ENCODE data around the gene CYTH3.

The CYTH3 gene

DNA sequence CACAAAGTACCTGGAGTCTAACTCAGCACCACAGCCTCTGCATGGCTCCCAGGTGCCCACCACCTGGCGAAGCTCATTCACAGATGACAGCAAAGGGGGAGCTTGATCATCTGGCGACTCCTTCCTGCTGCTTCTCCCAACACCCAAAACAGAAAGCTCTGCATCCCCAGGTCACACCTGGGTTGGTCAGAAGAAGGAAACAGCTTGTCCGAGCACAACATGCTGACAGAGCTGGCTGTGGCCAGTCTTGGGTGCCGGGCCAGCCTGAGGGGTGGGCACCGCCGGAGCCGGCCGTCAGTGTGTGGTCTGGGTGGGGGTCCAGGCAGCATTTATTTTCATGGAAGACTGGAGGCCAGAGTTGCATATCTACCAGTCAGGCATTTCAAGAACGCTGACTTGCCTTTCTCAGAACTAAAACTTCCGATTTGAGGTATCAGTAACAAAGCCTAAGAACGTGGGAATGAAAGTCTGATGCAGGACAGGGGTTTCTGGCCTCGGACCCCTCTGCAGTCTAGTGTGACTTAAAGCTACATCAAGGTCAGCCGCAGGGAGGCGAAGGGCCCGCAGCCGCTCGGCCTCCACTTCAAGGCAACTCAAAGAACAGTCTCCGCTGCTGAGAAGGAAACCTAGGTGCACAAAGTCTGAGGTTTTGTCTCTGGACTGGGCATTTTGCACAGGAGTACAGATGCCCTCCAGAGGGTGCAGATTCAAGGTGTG lies 109.6 kb downstream of the CYTH3 start:
- Mint-ChIP-seq H3K27me3 (ENCODE audit: low read depth, poor library complexity) (no peaks in the 10 kb centered on the region), H3K4me1 (peaks cover 60% of the 10 kb centered on the region), H3K36me3 (ENCODE audit: low read depth) (peaks cover 34% of the 10 kb centered on the region), H3K4me3 (no peak overlapping the region), H3K9me3 (no peaks in the 10 kb centered on the region), H3K27ac (peak overlapping the region; percentile 83)
- TF ChIP-seq, protein P1, sequence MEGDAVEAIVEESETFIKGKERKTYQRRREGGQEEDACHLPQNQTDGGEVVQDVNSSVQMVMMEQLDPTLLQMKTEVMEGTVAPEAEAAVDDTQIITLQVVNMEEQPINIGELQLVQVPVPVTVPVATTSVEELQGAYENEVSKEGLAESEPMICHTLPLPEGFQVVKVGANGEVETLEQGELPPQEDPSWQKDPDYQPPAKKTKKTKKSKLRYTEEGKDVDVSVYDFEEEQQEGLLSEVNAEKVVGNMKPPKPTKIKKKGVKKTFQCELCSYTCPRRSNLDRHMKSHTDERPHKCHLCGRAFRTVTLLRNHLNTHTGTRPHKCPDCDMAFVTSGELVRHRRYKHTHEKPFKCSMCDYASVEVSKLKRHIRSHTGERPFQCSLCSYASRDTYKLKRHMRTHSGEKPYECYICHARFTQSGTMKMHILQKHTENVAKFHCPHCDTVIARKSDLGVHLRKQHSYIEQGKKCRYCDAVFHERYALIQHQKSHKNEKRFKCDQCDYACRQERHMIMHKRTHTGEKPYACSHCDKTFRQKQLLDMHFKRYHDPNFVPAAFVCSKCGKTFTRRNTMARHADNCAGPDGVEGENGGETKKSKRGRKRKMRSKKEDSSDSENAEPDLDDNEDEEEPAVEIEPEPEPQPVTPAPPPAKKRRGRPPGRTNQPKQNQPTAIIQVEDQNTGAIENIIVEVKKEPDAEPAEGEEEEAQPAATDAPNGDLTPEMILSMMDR (IDR thresholded peaks at IDR 0.05) = no peak
- no peak for DNase-seq

DNA sequence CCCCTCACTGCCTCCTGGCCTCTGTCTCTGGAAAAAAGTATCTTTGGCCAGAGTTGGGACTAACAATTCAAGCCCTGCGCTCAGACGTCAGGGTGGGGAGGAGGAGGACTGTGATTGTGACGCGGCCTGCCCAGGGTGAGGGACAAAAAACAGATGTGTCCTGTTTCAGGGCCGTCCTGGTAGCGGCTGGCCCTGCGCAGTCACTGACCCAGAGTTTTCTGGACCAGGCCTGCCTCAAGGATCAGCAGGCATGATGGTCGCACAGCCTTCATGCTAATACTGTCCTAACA lies 110.1 kb downstream of the CYTH3 start:
- TF ChIP-seq, protein P1 (IDR thresholded peaks at IDR 0.05) = no peak
- DNase-seq = no peak
- Mint-ChIP-seq H3K4me3 (no peak overlapping the region), H3K27me3 (ENCODE audit: low read depth, poor library complexity) (no peaks in the 10 kb centered on the region), H3K36me3 (ENCODE audit: low read depth) (peaks cover 38% of the 10 kb centered on the region), H3K27ac (no peak overlapping the region), H3K4me1 (peaks cover 55% of the 10 kb centered on the region), H3K9me3 (no peaks in the 10 kb centered on the region)

DNA sequence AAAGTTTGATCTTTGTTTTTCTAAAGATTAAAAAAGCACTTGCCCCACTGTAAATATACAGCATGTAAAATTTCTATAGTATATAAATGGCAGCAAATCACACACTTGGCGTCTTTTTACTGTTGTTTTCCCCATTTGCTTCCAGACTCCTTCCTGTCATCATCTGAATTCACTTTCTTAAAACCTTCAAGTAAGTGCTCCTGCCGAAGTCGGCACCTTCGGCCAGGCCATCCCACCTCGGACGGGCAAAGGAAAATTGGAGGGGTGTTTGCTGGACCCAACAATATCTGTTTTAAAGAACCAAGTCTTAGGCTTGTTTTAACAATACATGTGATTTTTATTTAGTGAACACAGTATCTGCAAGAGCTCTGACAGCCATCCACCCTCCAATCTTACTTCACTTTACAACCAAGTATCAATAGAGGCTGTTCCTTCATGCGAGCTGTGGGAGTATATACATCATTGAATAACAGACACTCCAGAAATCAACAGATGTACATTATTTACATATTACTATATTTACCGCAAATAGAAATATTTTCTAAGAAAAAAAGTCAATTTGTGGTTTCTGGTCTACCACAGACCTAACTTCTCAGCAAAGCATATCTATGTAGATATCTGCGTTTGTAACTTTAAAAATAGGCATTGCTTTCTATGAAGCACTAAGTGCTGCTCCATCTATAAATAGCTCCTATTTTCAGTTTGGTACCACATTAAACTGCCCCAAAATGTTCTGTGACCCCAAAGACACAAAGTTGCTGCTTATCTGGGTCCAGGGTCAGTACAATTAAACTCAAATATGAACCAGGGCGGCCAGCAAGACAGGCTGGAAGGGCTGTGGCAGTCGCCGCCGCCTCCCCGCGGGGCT lies 110.7 kb downstream of the CYTH3 start:
- Mint-ChIP-seq H3K9me3 (no peaks in the 10 kb centered on the region), H3K27me3 (ENCODE audit: low read depth, poor library complexity) (no peaks in the 10 kb centered on the region), H3K27ac (no peak overlapping the region), H3K36me3 (ENCODE audit: low read depth) (peaks cover 40% of the 10 kb centered on the region), H3K4me1 (peaks cover 49% of the 10 kb centered on the region), H3K4me3 (no peak overlapping the region)
- DNase-seq = no peak
- TF ChIP-seq, protein P1 (IDR thresholded peaks at IDR 0.05) = no peak

DNA sequence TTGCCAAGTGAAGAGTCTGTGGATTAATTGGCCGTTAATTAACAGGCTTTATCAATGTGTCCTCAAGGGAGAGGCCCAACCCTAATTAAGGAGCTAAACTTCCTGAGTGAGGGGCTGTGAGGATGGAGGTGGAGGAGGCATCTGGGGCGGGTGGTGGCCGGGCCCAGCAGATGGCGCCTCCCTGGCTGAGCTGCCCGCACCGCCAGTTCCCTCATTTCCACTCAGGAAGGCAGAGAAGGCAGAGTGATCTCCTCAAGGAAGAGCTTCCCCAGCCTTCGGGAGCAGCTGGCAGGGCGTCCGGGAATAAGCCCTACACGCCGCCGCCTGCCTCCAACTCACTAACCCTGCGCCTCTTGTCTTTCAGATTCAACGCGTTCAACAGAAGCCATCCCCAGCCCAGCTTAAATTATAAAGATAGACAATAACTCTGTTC lies 112.2 kb downstream of the CYTH3 start:
- peak overlapping the region; percentile 49 for H3K27ac Mint-ChIP-seq
- peaks cover 35% of the 10 kb centered on the region for H3K4me1 Mint-ChIP-seq
- no peak overlapping the region for H3K4me3 Mint-ChIP-seq
- H3K9me3 Mint-ChIP-seq = no peaks in the 10 kb centered on the region
- TF ChIP-seq, protein P1 (IDR thresholded peaks at IDR 0.05) = peak; percentile 52
- H3K36me3 Mint-ChIP-seq (ENCODE audit: low read depth) = peaks cover 54% of the 10 kb centered on the region
- peak; percentile 68 for DNase-seq
- H3K27me3 Mint-ChIP-seq (ENCODE audit: low read depth, poor library complexity) = no peaks in the 10 kb centered on the region

DNA sequence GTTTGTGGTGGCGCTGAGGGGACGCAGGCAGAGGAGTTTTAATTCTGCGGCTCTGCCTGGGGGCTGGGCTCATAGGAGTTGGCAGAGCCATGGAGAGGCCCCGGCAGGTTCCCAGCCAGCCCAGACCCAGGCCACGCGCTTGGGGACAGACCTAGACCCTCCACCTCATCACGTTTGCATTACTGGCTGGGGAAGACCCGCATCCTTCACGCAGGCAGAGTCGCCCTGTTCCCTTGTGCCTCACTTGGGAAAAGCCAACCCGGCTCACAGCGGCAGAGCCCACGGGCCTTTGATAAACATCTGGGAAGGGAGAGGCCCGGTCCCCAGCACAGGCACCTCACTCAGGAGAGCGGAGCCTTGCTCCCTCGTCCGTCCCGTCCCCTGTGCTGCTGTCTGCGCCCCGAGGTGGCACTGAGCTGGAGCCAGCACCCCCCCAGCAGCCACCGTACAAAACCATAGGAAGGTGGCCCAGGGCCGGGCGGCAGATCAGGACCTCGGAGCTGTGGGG lies 112.8 kb downstream of the CYTH3 start:
- H3K4me3 Mint-ChIP-seq = no peak overlapping the region
- H3K9me3 Mint-ChIP-seq = no peaks in the 10 kb centered on the region
- peaks cover 29% of the 10 kb centered on the region for H3K4me1 Mint-ChIP-seq
- H3K27me3 Mint-ChIP-seq (ENCODE audit: low read depth, poor library complexity) = no peaks in the 10 kb centered on the region
- TF ChIP-seq, protein P1 (IDR thresholded peaks at IDR 0.05) = no peak
- no peak for DNase-seq
- H3K36me3 Mint-ChIP-seq (ENCODE audit: low read depth) = peaks cover 55% of the 10 kb centered on the region
- peak overlapping the region; percentile 92 for H3K27ac Mint-ChIP-seq

All from nephron progenitor cell (in vitro differentiated cells).